Ovary (tissue), 3 donors: ENCODE measurements around the gene WNT2B.

Experiments
- CTCF ChIP-seq, 3 donors: fragments of 450-650 bp in 2 of 3; fragments of 200-600 bp in 1 of 3; IDR thresholded peaks; one replicate each; pipeline versions ENCODE4 v1.5.1 to v1.8.0; 2016 to 2022; ENCODE audit warnings: antibody characterized with exemption in 3 of 3, mild to moderate bottlenecking in 1 of 3
- POLR2A ChIP-seq: fragments of 450-650 bp; IDR thresholded peaks from one replicate; pipeline ENCODE4 v1.6.1; 2017; ENCODE audit warnings: antibody characterized with exemption, mild to moderate bottlenecking, moderate library complexity
- donor health status: DM: no; HTN: no; CAD: no.

- TF ChIP-seq CTCF (IDR thresholded peaks at IDR 0.05) (no peak), POLR2A (no peak)
Measured at GRCh38 chr1:112537456-112537855, 28.7 kb downstream of the WNT2B start.
